Natural killer cell (primary cell): ENCODE measurements around the gene CKMT1A. TPM values are rescaled to one million over a fixed set of nuclear protein-coding genes. Genes with fewer than 3 reads are reported as not detected.
"Not testable (repeated sequence)": the region's sequence is repeated elsewhere in the genome, so short reads cannot be mapped to it uniquely, and the experiment has no call there.

Experiments
- ATAC-seq, 3 donors: fragments of 150-1000 bp in 2 of 3; fragments of 200-7000 bp in 1 of 3; cut with Tn5 transposase; 1 replicate in 1 of 3; 2 replicates in 2 of 3; pipeline ENCODE4 v1.10.0; 2021; ENCODE audit warnings: mild to moderate bottlenecking in 2 of 3, moderate library complexity in 2 of 3
- DNase-seq, 2 donors: peaks; one replicate each; pipeline versions ENCODE4 v3.0.0 to v3.0.0-alpha.2; 2013 to 2021; ENCODE audit warnings: mixed read lengths in 1 of 2
- H3K27ac ChIP-seq: one replicate; pipeline ENCODE4 v1.5.1; 2013; ENCODE audit warnings: mild to moderate bottlenecking, low read length
- H3K27me3 ChIP-seq: one replicate; pipeline ENCODE4 v1.6.1; 2013; ENCODE audit warnings: low read length; ENCODE audit not compliant: control insufficient read depth, insufficient read depth
- H3K36me3 ChIP-seq: one replicate; pipeline ENCODE4 v1.6.1; 2013; ENCODE audit warnings: low read length; ENCODE audit not compliant: control insufficient read depth, insufficient read depth
- H3K4me1 ChIP-seq: one replicate; pipeline ENCODE4 v1.6.1; 2013; ENCODE audit warnings: low read length; ENCODE audit not compliant: control insufficient read depth, insufficient read depth
- H3K4me3 ChIP-seq: one replicate; pipeline ENCODE4 v1.5.1; 2013; ENCODE audit warnings: low read length
- H3K9me3 ChIP-seq: one replicate; pipeline ENCODE4 v1.6.1; 2013; ENCODE audit warnings: low read length; ENCODE audit not compliant: control insufficient read depth, insufficient read depth
- H3K27ac Mint-ChIP-seq, 2 donors: one replicate each; pipeline ENCODE4 v1.8.0; 2022; ENCODE audit warnings: mild to moderate bottlenecking in 2 of 2, mixed read lengths in 2 of 2, moderate library complexity in 1 of 2
- H3K27me3 Mint-ChIP-seq, 2 donors: one replicate each; pipeline ENCODE4 v1.8.0; 2022; ENCODE audit warnings: low read depth in 2 of 2, mixed read lengths in 2 of 2
- H3K36me3 Mint-ChIP-seq: one replicate; pipeline ENCODE4 v1.8.0; 2022; ENCODE audit warnings: mixed read lengths
- H3K4me1 Mint-ChIP-seq, 2 donors: one replicate each; pipeline ENCODE4 v1.8.0; 2022; ENCODE audit warnings: mixed read lengths in 2 of 2
- H3K4me3 Mint-ChIP-seq: one replicate; pipeline ENCODE4 v1.8.0; 2022; ENCODE audit warnings: mild to moderate bottlenecking, moderate library complexity, mixed read lengths
- H3K9me3 Mint-ChIP-seq, 2 donors: one replicate each; pipeline ENCODE4 v1.8.0; 2022; ENCODE audit warnings: mixed read lengths in 2 of 2
- CTCF ChIP-seq: fragments of 200-600 bp; IDR thresholded peaks from one replicate; pipeline ENCODE4 v1.8.0; 2022; ENCODE audit warnings: antibody characterized with exemption
- WGBS: methylation state at CpG from one replicate; pipeline ENCODE4 v1.1.7; 2013; ENCODE audit warnings: missing lambda C conversion rate; ENCODE audit not compliant: insufficient coverage; 5-methylcytosine and 5-hydroxymethylcytosine counted together
- intact Hi-C: fragments of 100-400 bp; cut with micrococcal nuclease; formaldehyde crosslinking; loops from one replicate; pipeline ENCODE4 v1.14.2; 2022
- total RNA-seq, 4 donors: library from RNA; stranded (reverse); fragments of 120-200 nt in 1 of 4; gene quantifications; one replicate each; pipeline versions ENCODE4 v1.2.3 to v1.2.4, GENCODE V29; 2013 to 2022

CKMT1A gene
- total RNA-seq, 3 donors from 2014 or later (not counting 1 experiment from before 2014, with no cell fraction given): not detected

- WGBS: no CpG with 5 or more reads among the region's 1 CpG
- H3K4me1 ChIP-seq, ATAC-seq, H3K36me3 Mint-ChIP-seq, H3K9me3 ChIP-seq, H3K9me3 Mint-ChIP-seq, H3K36me3 ChIP-seq, DNase-seq, H3K27ac Mint-ChIP-seq, H3K4me1 Mint-ChIP-seq, H3K4me3 Mint-ChIP-seq, H3K4me3 ChIP-seq, H3K27me3 Mint-ChIP-seq, intact Hi-C loops, H3K27ac ChIP-seq, H3K27me3 ChIP-seq: not testable (repeated sequence)
Observed at GRCh38 chr15:43674175-43674574, 19.5 kb upstream of the CKMT1A start.

GRCh38 chr15:43689604-43690301 is 3.9 kb upstream of the CKMT1A start:
- H3K4me3 ChIP-seq, H3K9me3 ChIP-seq, intact Hi-C loops, DNase-seq, H3K27ac Mint-ChIP-seq, H3K9me3 Mint-ChIP-seq, H3K4me1 Mint-ChIP-seq, H3K27ac ChIP-seq, H3K27me3 Mint-ChIP-seq, H3K27me3 ChIP-seq, H3K4me1 ChIP-seq, H3K36me3 ChIP-seq, H3K4me3 Mint-ChIP-seq, H3K36me3 Mint-ChIP-seq: not testable (repeated sequence)
- no CpG with 5 or more reads among the region's 54 CpGs for WGBS
- peak; percentile 97 to 99 (median 98) for ATAC-seq

GRCh38 chr15:43692679-43693078 is 980 bp upstream of the CKMT1A start:
- H3K27ac ChIP-seq, H3K9me3 ChIP-seq, H3K36me3 Mint-ChIP-seq, H3K9me3 Mint-ChIP-seq, H3K4me1 Mint-ChIP-seq, H3K27ac Mint-ChIP-seq, DNase-seq, intact Hi-C loops, H3K4me3 ChIP-seq, H3K36me3 ChIP-seq, H3K27me3 ChIP-seq, H3K4me1 ChIP-seq, ATAC-seq, H3K4me3 Mint-ChIP-seq: not testable (repeated sequence)
- WGBS: no CpG with 5 or more reads among the region's 7 CpGs
- H3K27me3 Mint-ChIP-seq: peaks cover 10 to 14% of the 10 kb centered on the region in 2 donors

GRCh38 chr15:43702174-43702573 is 8.5 kb downstream of the CKMT1A start:
- Histone ChIP-seq H3K36me3 (no peaks in the 10 kb centered on the region), H3K4me3 (no peak overlapping the region), H3K4me1 (no peaks in the 10 kb centered on the region), H3K9me3 (no peaks in the 10 kb centered on the region), H3K27ac (no peak overlapping the region), H3K27me3 (no peaks in the 10 kb centered on the region)
- H3K4me1 Mint-ChIP-seq: no peaks in the 10 kb centered on the region
- no peak overlapping the region for H3K4me3 Mint-ChIP-seq
- no peak for TF ChIP-seq CTCF
- peaks cover 25 to 27% of the 10 kb centered on the region in 2 donors for H3K27me3 Mint-ChIP-seq
- DNase-seq (no peak), ATAC-seq (no peak)
- WGBS: 90% methylated on average over 7 of the region's 7 CpGs
- no peaks in the 10 kb centered on the region for H3K9me3 Mint-ChIP-seq
- intact Hi-C loops: no loop called here
- no peak overlapping the region for H3K27ac Mint-ChIP-seq
- no peaks in the 10 kb centered on the region for H3K36me3 Mint-ChIP-seq

- Histone ChIP-seq H3K27me3 (no peaks in the 10 kb centered on the region), H3K9me3 (no peaks in the 10 kb centered on the region), H3K4me1 (no peaks in the 10 kb centered on the region), H3K36me3 (no peaks in the 10 kb centered on the region), H3K4me3 (no peak overlapping the region), H3K27ac (no peak overlapping the region)
- Mint-ChIP-seq H3K4me3 (no peak overlapping the region), H3K9me3 (no peaks in the 10 kb centered on the region), H3K4me1 (no peaks in the 10 kb centered on the region), H3K27me3 (peaks cover 18 to 21% of the 10 kb centered on the region in 2 donors), H3K36me3 (no peaks in the 10 kb centered on the region), H3K27ac (no peak overlapping the region)
- no peak for TF ChIP-seq CTCF
- DNase-seq (no peak), ATAC-seq (no peak)
- WGBS: 80% methylated on average over 6 of the region's 8 CpGs
- intact Hi-C loops: no loop called here
Observed at GRCh38 chr15:43702701-43703424, 9.2 kb downstream of the CKMT1A start.

- H3K36me3 ChIP-seq, H3K4me3 Mint-ChIP-seq, H3K9me3 ChIP-seq, intact Hi-C loops, H3K4me3 ChIP-seq, H3K27me3 ChIP-seq, H3K4me1 Mint-ChIP-seq, H3K27ac Mint-ChIP-seq, H3K27ac ChIP-seq, ATAC-seq, H3K27me3 Mint-ChIP-seq, H3K9me3 Mint-ChIP-seq, H3K36me3 Mint-ChIP-seq, DNase-seq, H3K4me1 ChIP-seq: not testable (repeated sequence)
- 75% methylated on average over 1 of the region's 12 CpGs for WGBS
Observed at GRCh38 chr15:43710431-43711131, 16.9 kb downstream of the CKMT1A start.
